Left forelimb (tissue), 1 donor: ENCODE data around the gene SNX15.

ENCODE experiments used
- DNase-seq: peaks from one replicate; pipeline ENCODE4 v3.0.0-alpha.2; 2018; ENCODE audit warnings: low spot score

SNX15 gene

GRCh38 chr11:65056999-65057398 is 29.8 kb downstream of the SNX15 start:
- no peak for DNase-seq

- no peak for DNase-seq
Observed at GRCh38 chr11:65057526-65057925, 30.3 kb downstream of the SNX15 start.

GRCh38 chr11:65058012-65058411 is 30.8 kb downstream of the SNX15 start:
- no peak for DNase-seq

GRCh38 chr11:65058419-65059054 is 31.3 kb downstream of the SNX15 start, which contains the start of gene NAALADL1:
Gene NAALADL1, minus strand, starts transcription at chr11:65058553. Its CDS starts 32 bp downstream, at chr11:65058521.
- no peak for DNase-seq

GRCh38 chr11:65059523-65059922 is 32.3 kb downstream of the SNX15 start:
- no peak for DNase-seq

GRCh38 chr11:65059959-65060824 is 33.0 kb downstream of the SNX15 start:
- DNase-seq = no peak

GRCh38 chr11:65060913-65061408 is 33.7 kb downstream of the SNX15 start:
- DNase-seq = no peak

- DNase-seq = no peak
Observed at GRCh38 chr11:65063532-65063931, 36.3 kb downstream of the SNX15 start.

- DNase-seq = no peak
Observed at GRCh38 chr11:65064847-65065240, 37.6 kb downstream of the SNX15 start.

- no peak for DNase-seq
Observed at GRCh38 chr11:65065851-65066250, 38.6 kb downstream of the SNX15 start.

GRCh38 chr11:65066315-65066714 is 39.1 kb downstream of the SNX15 start:
- no peak for DNase-seq

- DNase-seq = no peak
Observed at GRCh38 chr11:65066805-65067291, 39.6 kb downstream of the SNX15 start.

GRCh38 chr11:65067446-65067845 is 40.2 kb downstream of the SNX15 start:
- DNase-seq = no peak

GRCh38 chr11:65069217-65069616 is 42.0 kb downstream of the SNX15 start:
- no peak for DNase-seq

- DNase-seq = no peak
Observed at GRCh38 chr11:65071907-65072630, 44.8 kb downstream of the SNX15 start.

- DNase-seq = no peak
Observed at GRCh38 chr11:65072631-65072966, 45.4 kb downstream of the SNX15 start.

GRCh38 chr11:65077451-65077850 is 50.2 kb downstream of the SNX15 start:
- DNase-seq = no peak

GRCh38 chr11:65078151-65078550 is 50.9 kb downstream of the SNX15 start:
- no peak for DNase-seq

GRCh38 chr11:65078786-65079342 is 51.6 kb downstream of the SNX15 start:
- no peak for DNase-seq

GRCh38 chr11:65083134-65083833 is 56.0 kb downstream of the SNX15 start:
- DNase-seq = no peak

GRCh38 chr11:65083834-65084597 is 56.8 kb downstream of the SNX15 start, which contains the start of the genes CDCA5 and ZFPL1:
Gene CDCA5, minus strand, starts transcription at chr11:65084040. Its CDS starts 62 bp downstream, at chr11:65083978.
Gene ZFPL1, plus strand, starts transcription at chr11:65084222. Its CDS starts 477 bp downstream, at chr11:65084699.
- DNase-seq = peak; percentile 97
